Measurements from ENCODE around the gene RNF213.

The RNF213 gene

DNA sequence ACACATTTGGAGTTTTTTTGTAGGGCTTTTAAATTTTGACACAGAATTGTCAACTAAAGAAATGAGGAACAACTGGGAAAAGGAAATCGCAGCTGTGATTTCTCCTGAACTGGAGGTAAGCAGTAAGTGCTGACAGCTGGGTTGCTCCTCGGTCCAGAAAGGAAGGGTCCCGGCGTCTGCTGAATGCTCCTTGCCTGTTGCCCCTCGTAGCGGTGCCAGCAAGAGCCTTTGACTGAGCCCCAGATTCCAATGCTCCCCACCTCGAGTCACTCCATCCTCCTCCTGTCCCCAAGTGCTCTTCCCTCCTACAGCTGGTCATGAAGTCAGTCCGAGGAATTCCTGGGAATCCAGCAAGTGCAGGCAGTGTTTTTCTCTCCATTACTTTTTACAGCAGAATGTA is 122.3 kb downstream of the RNF213 start:
- Histone ChIP-seq H3K4me1 (ENCODE audit: control insufficient read depth in 2 of 2, insufficient read depth in 2 of 2, low read length in 2 of 2) (no peaks in the 10 kb centered on the region), H3K27ac (ENCODE audit: low read depth in 2 of 2, low read length in 2 of 2) (no peak overlapping the region), H3K36me3 (ENCODE audit: control insufficient read depth in 2 of 2, insufficient read depth in 2 of 2, low read length in 2 of 2) (peaks cover 77 to 96% of the 10 kb centered on the region in 2 donors), H3K27me3 (ENCODE audit: control insufficient read depth in 2 of 2, insufficient read depth in 2 of 2, low read length in 2 of 2) (no peaks in the 10 kb centered on the region), H3K9ac (ENCODE audit: low read depth in 1 of 2, low read length in 2 of 2) (no peak overlapping the region), H3K4me3 (ENCODE audit: low read length in 2 of 2) (no peak overlapping the region), H3K9me3 (ENCODE audit: control insufficient read depth in 2 of 2, low read length in 2 of 2) (no peaks in the 10 kb centered on the region)

DNA sequence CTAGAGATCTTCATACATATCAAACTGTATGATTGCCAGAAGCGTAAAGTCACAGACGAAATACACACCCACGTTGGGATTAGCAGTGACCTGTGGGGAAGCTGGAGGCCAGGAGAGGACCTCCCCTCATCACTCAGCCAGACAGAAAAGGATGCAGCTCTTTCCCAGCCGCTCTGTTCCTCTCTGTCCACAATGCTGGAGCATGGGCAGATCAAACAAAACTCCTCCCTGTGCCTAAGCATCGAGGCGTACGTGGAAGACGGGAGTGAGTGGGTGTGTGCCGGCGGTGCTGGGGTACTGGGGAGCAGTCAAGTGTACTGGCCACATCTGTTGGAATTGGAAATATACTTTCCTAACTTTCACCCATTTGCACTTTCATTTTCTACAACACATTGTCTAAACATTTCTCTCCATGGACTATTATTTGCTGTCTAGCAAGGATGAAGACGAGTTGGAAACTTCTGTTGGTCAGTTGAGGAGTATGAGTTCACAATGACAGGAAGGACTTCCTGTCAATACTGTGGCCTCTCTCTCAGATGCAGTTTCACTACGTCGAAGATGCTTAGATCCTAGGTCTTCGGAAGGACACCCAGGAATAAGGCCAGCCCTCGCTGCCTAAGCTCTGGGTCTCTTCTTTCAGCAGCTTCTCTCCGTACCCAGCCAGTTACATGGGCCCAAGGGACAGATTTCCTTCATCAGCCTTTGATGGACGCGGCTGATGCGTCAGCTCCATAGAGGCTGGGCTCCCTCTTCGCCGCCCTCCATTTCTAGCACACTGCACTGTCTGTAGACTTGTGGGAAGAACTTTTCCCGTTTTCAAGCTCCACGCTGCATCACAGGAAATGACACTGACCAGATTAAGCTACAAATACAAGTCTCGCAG is 123.7 kb downstream of the RNF213 start:
- H3K27ac ChIP-seq (ENCODE audit: low read depth in 2 of 2, low read length in 2 of 2): no peak overlapping the region
- no peaks in the 10 kb centered on the region for H3K27me3 ChIP-seq (ENCODE audit: control insufficient read depth in 2 of 2, insufficient read depth in 2 of 2, low read length in 2 of 2)
- peaks cover 83 to 96% of the 10 kb centered on the region in 2 donors for H3K36me3 ChIP-seq (ENCODE audit: control insufficient read depth in 2 of 2, insufficient read depth in 2 of 2, low read length in 2 of 2)
- H3K4me1 ChIP-seq (ENCODE audit: control insufficient read depth in 2 of 2, insufficient read depth in 2 of 2, low read length in 2 of 2): no peaks in the 10 kb centered on the region
- no peaks in the 10 kb centered on the region for H3K9me3 ChIP-seq (ENCODE audit: control insufficient read depth in 2 of 2, low read length in 2 of 2)
- H3K9ac ChIP-seq (ENCODE audit: low read depth in 1 of 2, low read length in 2 of 2): no peak overlapping the region
- no peak overlapping the region for H3K4me3 ChIP-seq (ENCODE audit: low read length in 2 of 2)

- no peak overlapping the region for H3K4me3 ChIP-seq (ENCODE audit: low read length in 2 of 2)
- H3K36me3 ChIP-seq (ENCODE audit: control insufficient read depth in 2 of 2, insufficient read depth in 2 of 2, low read length in 2 of 2): peaks cover 83 to 96% of the 10 kb centered on the region in 2 donors
- H3K9me3 ChIP-seq (ENCODE audit: control insufficient read depth in 2 of 2, low read length in 2 of 2): no peaks in the 10 kb centered on the region
- no peaks in the 10 kb centered on the region for H3K27me3 ChIP-seq (ENCODE audit: control insufficient read depth in 2 of 2, insufficient read depth in 2 of 2, low read length in 2 of 2)
- no peaks in the 10 kb centered on the region for H3K4me1 ChIP-seq (ENCODE audit: control insufficient read depth in 2 of 2, insufficient read depth in 2 of 2, low read length in 2 of 2)
- no peak overlapping the region for H3K9ac ChIP-seq (ENCODE audit: low read depth in 1 of 2, low read length in 2 of 2)
- no peak overlapping the region for H3K27ac ChIP-seq (ENCODE audit: low read depth in 2 of 2, low read length in 2 of 2)
These were observed 124.4 kb downstream of the RNF213 start for GRCh38 chr17:80385046-80385445.

DNA sequence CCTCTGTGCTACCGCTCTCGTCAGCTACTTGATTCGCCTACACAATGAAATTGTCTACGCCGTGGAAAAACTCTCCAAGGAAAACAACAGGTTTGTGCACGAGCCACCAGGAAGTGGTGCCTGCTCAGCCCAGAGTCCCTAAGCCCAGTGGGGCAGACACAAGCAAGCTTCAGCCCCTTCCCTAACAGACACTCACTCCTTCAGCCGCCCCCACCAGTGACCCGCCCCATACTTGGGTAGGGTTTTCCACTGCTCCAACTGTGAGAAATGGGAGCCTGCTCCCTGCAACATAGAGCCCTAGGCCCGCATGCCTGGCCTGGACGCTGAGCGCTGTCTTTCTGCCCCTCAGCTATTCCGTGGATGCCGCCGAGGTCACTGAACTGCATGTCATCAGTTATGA is 125.7 kb downstream of the RNF213 start:
- Histone ChIP-seq H3K4me1 (ENCODE audit: control insufficient read depth in 2 of 2, insufficient read depth in 2 of 2, low read length in 2 of 2) (no peaks in the 10 kb centered on the region), H3K4me3 (ENCODE audit: low read length in 2 of 2) (no peak overlapping the region), H3K9ac (ENCODE audit: low read depth in 1 of 2, low read length in 2 of 2) (no peak overlapping the region), H3K27me3 (ENCODE audit: control insufficient read depth in 2 of 2, insufficient read depth in 2 of 2, low read length in 2 of 2) (no peaks in the 10 kb centered on the region), H3K9me3 (ENCODE audit: control insufficient read depth in 2 of 2, low read length in 2 of 2) (no peaks in the 10 kb centered on the region), H3K36me3 (ENCODE audit: control insufficient read depth in 2 of 2, insufficient read depth in 2 of 2, low read length in 2 of 2) (peaks cover 74 to 90% of the 10 kb centered on the region in 2 donors), H3K27ac (ENCODE audit: low read depth in 2 of 2, low read length in 2 of 2) (no peak overlapping the region)

- no peaks in the 10 kb centered on the region for H3K27me3 ChIP-seq (ENCODE audit: control insufficient read depth in 2 of 2, insufficient read depth in 2 of 2, low read length in 2 of 2)
- no peaks in the 10 kb centered on the region for H3K4me1 ChIP-seq (ENCODE audit: control insufficient read depth in 2 of 2, insufficient read depth in 2 of 2, low read length in 2 of 2)
- H3K27ac ChIP-seq (ENCODE audit: low read depth in 2 of 2, low read length in 2 of 2): no peak overlapping the region
- no peaks in the 10 kb centered on the region for H3K9me3 ChIP-seq (ENCODE audit: control insufficient read depth in 2 of 2, low read length in 2 of 2)
- no peak overlapping the region for H3K4me3 ChIP-seq (ENCODE audit: low read length in 2 of 2)
- peaks cover 68 to 84% of the 10 kb centered on the region in 2 donors for H3K36me3 ChIP-seq (ENCODE audit: control insufficient read depth in 2 of 2, insufficient read depth in 2 of 2, low read length in 2 of 2)
- no peak overlapping the region for H3K9ac ChIP-seq (ENCODE audit: low read depth in 1 of 2, low read length in 2 of 2)
These were observed 126.4 kb downstream of the RNF213 start for GRCh38 chr17:80387071-80387470.

- H3K27me3 ChIP-seq (ENCODE audit: control insufficient read depth in 2 of 2, insufficient read depth in 2 of 2, low read length in 2 of 2): no peaks in the 10 kb centered on the region
- H3K36me3 ChIP-seq (ENCODE audit: control insufficient read depth in 2 of 2, insufficient read depth in 2 of 2, low read length in 2 of 2): peaks cover 71 to 81% of the 10 kb centered on the region in 2 donors
- H3K4me1 ChIP-seq (ENCODE audit: control insufficient read depth in 2 of 2, insufficient read depth in 2 of 2, low read length in 2 of 2): no peaks in the 10 kb centered on the region
- no peaks in the 10 kb centered on the region for H3K9me3 ChIP-seq (ENCODE audit: control insufficient read depth in 2 of 2, low read length in 2 of 2)
- H3K27ac ChIP-seq (ENCODE audit: low read depth in 2 of 2, low read length in 2 of 2): no peak overlapping the region
- no peak overlapping the region for H3K9ac ChIP-seq (ENCODE audit: low read depth in 1 of 2, low read length in 2 of 2)
- H3K4me3 ChIP-seq (ENCODE audit: low read length in 2 of 2): no peak overlapping the region
These were observed 127.5 kb downstream of the RNF213 start for GRCh38 chr17:80388175-80388574.

DNA sequence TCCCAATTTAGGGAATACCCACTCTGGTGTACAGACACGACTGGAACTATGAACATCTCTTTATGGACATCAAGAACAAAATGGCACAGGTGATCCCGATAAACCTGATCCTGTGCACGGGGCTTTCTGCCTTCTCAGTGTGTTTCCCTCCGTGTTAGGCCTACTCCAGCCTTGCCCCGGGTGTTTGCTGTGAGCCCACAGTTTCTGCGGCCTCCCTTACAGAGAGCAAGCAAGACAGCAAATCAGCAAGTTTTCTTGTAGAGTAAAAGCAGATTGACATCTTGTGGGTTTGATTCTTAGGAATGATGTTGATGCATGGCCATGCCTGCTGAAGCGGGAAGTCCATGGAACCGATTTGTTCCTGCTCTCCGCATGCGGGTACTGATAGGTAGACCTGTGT is 127.9 kb downstream of the RNF213 start:
- Histone ChIP-seq H3K9ac (ENCODE audit: low read depth in 1 of 2, low read length in 2 of 2) (no peak overlapping the region), H3K36me3 (ENCODE audit: control insufficient read depth in 2 of 2, insufficient read depth in 2 of 2, low read length in 2 of 2) (peaks cover 71 to 81% of the 10 kb centered on the region in 2 donors)

GRCh38 chr17:80389011-80389995 is 128.7 kb downstream of the RNF213 start:
- H3K27ac ChIP-seq (ENCODE audit: low read depth in 2 of 2, low read length in 2 of 2): no peak overlapping the region
- no peak overlapping the region for H3K9ac ChIP-seq (ENCODE audit: low read depth in 1 of 2, low read length in 2 of 2)
- peaks cover 70 to 81% of the 10 kb centered on the region in 2 donors for H3K36me3 ChIP-seq (ENCODE audit: control insufficient read depth in 2 of 2, insufficient read depth in 2 of 2, low read length in 2 of 2)
- H3K9me3 ChIP-seq (ENCODE audit: control insufficient read depth in 2 of 2, low read length in 2 of 2): no peaks in the 10 kb centered on the region
- no peaks in the 10 kb centered on the region for H3K4me1 ChIP-seq (ENCODE audit: control insufficient read depth in 2 of 2, insufficient read depth in 2 of 2, low read length in 2 of 2)
- H3K4me3 ChIP-seq (ENCODE audit: low read length in 2 of 2): no peak overlapping the region
- no peaks in the 10 kb centered on the region for H3K27me3 ChIP-seq (ENCODE audit: control insufficient read depth in 2 of 2, insufficient read depth in 2 of 2, low read length in 2 of 2)

More for the DNA sequence above, 127.9 kb downstream of the RNF213 start:
- no peak overlapping the region for H3K27ac ChIP-seq (ENCODE audit: low read depth in 2 of 2, low read length in 2 of 2)
- H3K4me1 ChIP-seq (ENCODE audit: control insufficient read depth in 2 of 2, insufficient read depth in 2 of 2, low read length in 2 of 2): no peaks in the 10 kb centered on the region
- H3K4me3 ChIP-seq (ENCODE audit: low read length in 2 of 2): no peak overlapping the region
- H3K27me3 ChIP-seq (ENCODE audit: control insufficient read depth in 2 of 2, insufficient read depth in 2 of 2, low read length in 2 of 2): no peaks in the 10 kb centered on the region
- H3K9me3 ChIP-seq (ENCODE audit: control insufficient read depth in 2 of 2, low read length in 2 of 2): no peaks in the 10 kb centered on the region

- H3K27ac ChIP-seq (ENCODE audit: low read depth in 2 of 2, low read length in 2 of 2): no peak overlapping the region
- H3K9ac ChIP-seq (ENCODE audit: low read depth in 1 of 2, low read length in 2 of 2): no peak overlapping the region
- H3K4me3 ChIP-seq (ENCODE audit: low read length in 2 of 2): no peak overlapping the region
- H3K36me3 ChIP-seq (ENCODE audit: control insufficient read depth in 2 of 2, insufficient read depth in 2 of 2, low read length in 2 of 2): peaks cover 40 to 53% of the 10 kb centered on the region in 2 donors
- H3K9me3 ChIP-seq (ENCODE audit: control insufficient read depth in 2 of 2, low read length in 2 of 2): no peaks in the 10 kb centered on the region
- no peaks in the 10 kb centered on the region for H3K4me1 ChIP-seq (ENCODE audit: control insufficient read depth in 2 of 2, insufficient read depth in 2 of 2, low read length in 2 of 2)
- H3K27me3 ChIP-seq (ENCODE audit: control insufficient read depth in 2 of 2, insufficient read depth in 2 of 2, low read length in 2 of 2): no peaks in the 10 kb centered on the region
These were observed 132.7 kb downstream of the RNF213 start for GRCh38 chr17:80393241-80393890.
